Loucy (cell line): ENCODE results near the gene TRIM63.

Experiments
- CTCF ChIP-seq: fragments of 200-600 bp; sonication (generic); conservative IDR thresholded peaks from 2 replicates; pipeline ENCODE4 v1.5.1; 2014; ENCODE audit warnings: mild to moderate bottlenecking, antibody characterized with exemption, low read length
- EZH2phosphoT487 ChIP-seq: fragments of 200-600 bp; IDR thresholded peaks from 2 replicates; pipeline ENCODE4 v1.6.1; 2018; ENCODE audit warnings: antibody characterized with exemption, mild to moderate bottlenecking, moderate library complexity, borderline replicate concordance

DNA sequence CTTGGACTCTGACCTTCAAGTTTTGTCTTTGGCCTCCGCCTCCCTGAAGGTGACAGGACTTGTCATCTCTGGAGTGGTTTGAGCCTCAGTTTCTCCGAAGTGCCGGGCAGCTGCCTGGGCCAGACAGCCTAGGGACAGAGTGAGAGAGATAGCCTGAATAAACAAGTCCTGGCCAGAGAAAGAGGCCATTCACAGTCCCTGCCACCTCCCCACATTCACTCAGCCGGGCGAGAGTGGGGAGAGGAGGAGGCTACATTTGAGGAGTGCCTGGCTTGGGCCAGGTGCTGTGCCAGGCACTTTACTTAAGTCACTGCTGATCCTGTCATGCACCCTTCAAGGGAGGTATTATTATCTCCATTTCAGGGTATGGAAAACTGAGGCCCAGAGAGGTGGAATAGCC is 42.4 kb downstream of the TRIM63 start:
- TF ChIP-seq CTCF (no peak), EZH2phosphoT487 (no peak)
